Measurements from ENCODE around the gene TMEM238L.

GRCh38 chr17:10776381-10776780 lies 27.5 kb downstream of the TMEM238L start:
- TF ChIP-seq CTCF (conservative IDR thresholded peaks at IDR 0.05 in 1 of 2, IDR thresholded peaks at IDR 0.05 in 1 of 2; ENCODE audit: low read depth in 1 of 2, low read length in 2 of 2) (no peak), EZH2 (IDR thresholded peaks at IDR 0.05; ENCODE audit: low read length, missing control alignments) (no peak)

All from fibroblast of lung (primary cell).